Measurements from ENCODE around the gene MYRFL.

GRCh38 chr12:69916544-69917235 lies 91.7 kb downstream of the MYRFL start:
- TF ChIP-seq, protein P1, sequence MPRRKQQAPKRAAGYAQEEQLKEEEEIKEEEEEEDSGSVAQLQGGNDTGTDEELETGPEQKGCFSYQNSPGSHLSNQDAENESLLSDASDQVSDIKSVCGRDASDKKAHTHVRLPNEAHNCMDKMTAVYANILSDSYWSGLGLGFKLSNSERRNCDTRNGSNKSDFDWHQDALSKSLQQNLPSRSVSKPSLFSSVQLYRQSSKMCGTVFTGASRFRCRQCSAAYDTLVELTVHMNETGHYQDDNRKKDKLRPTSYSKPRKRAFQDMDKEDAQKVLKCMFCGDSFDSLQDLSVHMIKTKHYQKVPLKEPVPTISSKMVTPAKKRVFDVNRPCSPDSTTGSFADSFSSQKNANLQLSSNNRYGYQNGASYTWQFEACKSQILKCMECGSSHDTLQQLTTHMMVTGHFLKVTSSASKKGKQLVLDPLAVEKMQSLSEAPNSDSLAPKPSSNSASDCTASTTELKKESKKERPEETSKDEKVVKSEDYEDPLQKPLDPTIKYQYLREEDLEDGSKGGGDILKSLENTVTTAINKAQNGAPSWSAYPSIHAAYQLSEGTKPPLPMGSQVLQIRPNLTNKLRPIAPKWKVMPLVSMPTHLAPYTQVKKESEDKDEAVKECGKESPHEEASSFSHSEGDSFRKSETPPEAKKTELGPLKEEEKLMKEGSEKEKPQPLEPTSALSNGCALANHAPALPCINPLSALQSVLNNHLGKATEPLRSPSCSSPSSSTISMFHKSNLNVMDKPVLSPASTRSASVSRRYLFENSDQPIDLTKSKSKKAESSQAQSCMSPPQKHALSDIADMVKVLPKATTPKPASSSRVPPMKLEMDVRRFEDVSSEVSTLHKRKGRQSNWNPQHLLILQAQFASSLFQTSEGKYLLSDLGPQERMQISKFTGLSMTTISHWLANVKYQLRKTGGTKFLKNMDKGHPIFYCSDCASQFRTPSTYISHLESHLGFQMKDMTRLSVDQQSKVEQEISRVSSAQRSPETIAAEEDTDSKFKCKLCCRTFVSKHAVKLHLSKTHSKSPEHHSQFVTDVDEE (CRISPR knock-in tag; IDR thresholded peaks at IDR 0.05): no peak
- TF ChIP-seq OSR1 (CRISPR knock-in tag; IDR thresholded peaks at IDR 0.05) (no peak), ZFP30 (CRISPR knock-in tag; IDR thresholded peaks at IDR 0.05) (no peak), GLIS3 (CRISPR knock-in tag; IDR thresholded peaks at IDR 0.05) (no peak), RARB (CRISPR knock-in tag; IDR thresholded peaks at IDR 0.05) (no peak), POU6F1 (CRISPR knock-in tag; IDR thresholded peaks at IDR 0.05; ENCODE audit: borderline replicate concordance, low read depth) (no peak), ARNTL (CRISPR knock-in tag; IDR thresholded peaks at IDR 0.05; ENCODE audit: borderline replicate concordance, low read depth) (no peak), ZC3H10 (CRISPR knock-in tag; IDR thresholded peaks at IDR 0.05) (no peak), BACH2 (CRISPR knock-in tag; IDR thresholded peaks at IDR 0.05; ENCODE audit: borderline replicate concordance) (no peak), TCF4 (CRISPR knock-in tag; IDR thresholded peaks at IDR 0.05; ENCODE audit: borderline replicate concordance) (no peak), ISL1 (CRISPR knock-in tag; IDR thresholded peaks at IDR 0.05) (no peak)
- TF ChIP-seq, protein P2, sequence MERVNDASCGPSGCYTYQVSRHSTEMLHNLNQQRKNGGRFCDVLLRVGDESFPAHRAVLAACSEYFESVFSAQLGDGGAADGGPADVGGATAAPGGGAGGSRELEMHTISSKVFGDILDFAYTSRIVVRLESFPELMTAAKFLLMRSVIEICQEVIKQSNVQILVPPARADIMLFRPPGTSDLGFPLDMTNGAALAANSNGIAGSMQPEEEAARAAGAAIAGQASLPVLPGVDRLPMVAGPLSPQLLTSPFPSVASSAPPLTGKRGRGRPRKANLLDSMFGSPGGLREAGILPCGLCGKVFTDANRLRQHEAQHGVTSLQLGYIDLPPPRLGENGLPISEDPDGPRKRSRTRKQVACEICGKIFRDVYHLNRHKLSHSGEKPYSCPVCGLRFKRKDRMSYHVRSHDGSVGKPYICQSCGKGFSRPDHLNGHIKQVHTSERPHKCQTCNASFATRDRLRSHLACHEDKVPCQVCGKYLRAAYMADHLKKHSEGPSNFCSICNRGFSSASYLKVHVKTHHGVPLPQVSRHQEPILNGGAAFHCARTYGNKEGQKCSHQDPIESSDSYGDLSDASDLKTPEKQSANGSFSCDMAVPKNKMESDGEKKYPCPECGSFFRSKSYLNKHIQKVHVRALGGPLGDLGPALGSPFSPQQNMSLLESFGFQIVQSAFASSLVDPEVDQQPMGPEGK (CRISPR knock-in tag; IDR thresholded peaks at IDR 0.05; ENCODE audit: borderline replicate concordance): no peak
